ENCODE results near the gene FOXD4L3.
"Not testable (repeated sequence)": the region's sequence is repeated elsewhere in the genome, so short reads cannot be mapped to it uniquely, and the experiment has no call there.

FOXD4L3 gene

GRCh38 chr9:68330531-68331173 lies 28.0 kb downstream of the FOXD4L3 start:
- H3K4me1 ChIP-seq; in situ Hi-C loops (cut with MboI; ENCODE audit: low sequenced_read_pairs); H3K4me3 ChIP-seq; DNase-seq (ENCODE audit: low spot score in 2 of 2); H3K27me3 ChIP-seq (ENCODE audit: low read depth); H3K36me3 ChIP-seq (replicated peaks); H3K9me3 ChIP-seq: not testable (repeated sequence)

- DNase-seq (ENCODE audit: low spot score in 2 of 2); H3K4me3 ChIP-seq; H3K9me3 ChIP-seq; H3K4me1 ChIP-seq; H3K27me3 ChIP-seq (ENCODE audit: low read depth); in situ Hi-C loops (cut with MboI; ENCODE audit: low sequenced_read_pairs); H3K36me3 ChIP-seq (replicated peaks): not testable (repeated sequence)
Measured at GRCh38 chr9:68332122-68332521, 29.5 kb downstream of the FOXD4L3 start.

GRCh38 chr9:68335935-68336334 lies 33.3 kb downstream of the FOXD4L3 start:
- H3K4me1 ChIP-seq; in situ Hi-C loops (cut with MboI; ENCODE audit: low sequenced_read_pairs); H3K27me3 ChIP-seq (ENCODE audit: low read depth); H3K4me3 ChIP-seq; DNase-seq (ENCODE audit: low spot score in 2 of 2); H3K36me3 ChIP-seq (replicated peaks); H3K9me3 ChIP-seq: not testable (repeated sequence)

GRCh38 chr9:68336639-68337339 lies 34.1 kb downstream of the FOXD4L3 start:
- H3K9me3 ChIP-seq; H3K27me3 ChIP-seq (ENCODE audit: low read depth); in situ Hi-C loops (cut with MboI; ENCODE audit: low sequenced_read_pairs); H3K4me1 ChIP-seq; H3K4me3 ChIP-seq; DNase-seq (ENCODE audit: low spot score in 2 of 2); H3K36me3 ChIP-seq (replicated peaks): not testable (repeated sequence)

- H3K36me3 ChIP-seq (replicated peaks); DNase-seq (ENCODE audit: low spot score in 2 of 2); in situ Hi-C loops (cut with MboI; ENCODE audit: low sequenced_read_pairs); H3K27me3 ChIP-seq (ENCODE audit: low read depth); H3K4me3 ChIP-seq; H3K4me1 ChIP-seq; H3K9me3 ChIP-seq: not testable (repeated sequence)
Measured at GRCh38 chr9:68338000-68338399, 35.3 kb downstream of the FOXD4L3 start.

GRCh38 chr9:68342265-68343025 lies 39.8 kb downstream of the FOXD4L3 start:
- H3K4me1 ChIP-seq; H3K4me3 ChIP-seq; DNase-seq (ENCODE audit: low spot score in 2 of 2); H3K27me3 ChIP-seq (ENCODE audit: low read depth); in situ Hi-C loops (cut with MboI; ENCODE audit: low sequenced_read_pairs); H3K9me3 ChIP-seq; H3K36me3 ChIP-seq (replicated peaks): not testable (repeated sequence)

GRCh38 chr9:68343242-68343641 lies 40.6 kb downstream of the FOXD4L3 start:
- H3K9me3 ChIP-seq; H3K36me3 ChIP-seq (replicated peaks); H3K27me3 ChIP-seq (ENCODE audit: low read depth); in situ Hi-C loops (cut with MboI; ENCODE audit: low sequenced_read_pairs); DNase-seq (ENCODE audit: low spot score in 2 of 2); H3K4me3 ChIP-seq; H3K4me1 ChIP-seq: not testable (repeated sequence)

- H3K4me1 ChIP-seq; H3K36me3 ChIP-seq (replicated peaks); H3K4me3 ChIP-seq; H3K27me3 ChIP-seq (ENCODE audit: low read depth); DNase-seq (ENCODE audit: low spot score in 2 of 2); in situ Hi-C loops (cut with MboI; ENCODE audit: low sequenced_read_pairs); H3K9me3 ChIP-seq: not testable (repeated sequence)
Measured at GRCh38 chr9:68343992-68344391, 41.3 kb downstream of the FOXD4L3 start.

- in situ Hi-C loops (cut with MboI; ENCODE audit: low sequenced_read_pairs); DNase-seq (ENCODE audit: low spot score in 2 of 2); H3K36me3 ChIP-seq (replicated peaks); H3K9me3 ChIP-seq; H3K4me3 ChIP-seq; H3K4me1 ChIP-seq; H3K27me3 ChIP-seq (ENCODE audit: low read depth): not testable (repeated sequence)
Measured at GRCh38 chr9:68351689-68352088, 49.0 kb downstream of the FOXD4L3 start.

All from HAP-1 (cell line).